ENCODE measurements around the gene ZDHHC3. TPM values are rescaled to one million over a fixed set of nuclear protein-coding genes. Genes with fewer than 3 reads are reported as not detected.

Gene ZDHHC3
- total and polyA plus RNA-seq, 12 donors = 19.0 to 52.2 (median 42.2) TPM

DNA sequence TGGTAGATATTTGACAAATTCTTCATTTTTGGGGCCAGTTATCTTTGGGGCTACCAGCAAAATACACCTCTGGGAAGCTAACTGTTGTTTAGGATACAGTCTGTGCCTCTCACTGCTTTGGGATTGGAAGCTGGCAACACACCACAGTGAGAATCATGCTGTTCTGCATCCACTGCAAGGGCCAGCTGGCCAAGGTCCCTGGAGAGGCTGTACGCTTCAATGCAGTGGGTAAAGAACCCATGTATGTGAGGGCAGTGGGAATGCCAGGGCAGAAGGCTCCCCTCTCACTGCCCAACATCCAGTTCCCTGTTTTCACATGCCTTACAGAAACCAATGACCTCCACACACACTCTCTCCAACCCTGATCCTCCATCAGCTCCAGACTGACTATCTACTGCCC, 20.1 kb downstream of the ZDHHC3 start:
- Histone ChIP-seq H3K4me3 (no peak overlapping the region), H3K27me3 (no peaks in the 10 kb centered on the region), H3K9me3 (no peaks in the 10 kb centered on the region), H3K4me1 (peaks cover 0 to 35% (median 8%) of the 10 kb centered on the region in 9 donors), H3K36me3 (peaks cover 0 to 58% (median 9%) of the 10 kb centered on the region in 9 donors), H3K27ac (no peak overlapping the region)
- peak in 3 of 8 donors; percentile 23 to 66 (median 31) for ATAC-seq
- TF ChIP-seq, protein P1, sequence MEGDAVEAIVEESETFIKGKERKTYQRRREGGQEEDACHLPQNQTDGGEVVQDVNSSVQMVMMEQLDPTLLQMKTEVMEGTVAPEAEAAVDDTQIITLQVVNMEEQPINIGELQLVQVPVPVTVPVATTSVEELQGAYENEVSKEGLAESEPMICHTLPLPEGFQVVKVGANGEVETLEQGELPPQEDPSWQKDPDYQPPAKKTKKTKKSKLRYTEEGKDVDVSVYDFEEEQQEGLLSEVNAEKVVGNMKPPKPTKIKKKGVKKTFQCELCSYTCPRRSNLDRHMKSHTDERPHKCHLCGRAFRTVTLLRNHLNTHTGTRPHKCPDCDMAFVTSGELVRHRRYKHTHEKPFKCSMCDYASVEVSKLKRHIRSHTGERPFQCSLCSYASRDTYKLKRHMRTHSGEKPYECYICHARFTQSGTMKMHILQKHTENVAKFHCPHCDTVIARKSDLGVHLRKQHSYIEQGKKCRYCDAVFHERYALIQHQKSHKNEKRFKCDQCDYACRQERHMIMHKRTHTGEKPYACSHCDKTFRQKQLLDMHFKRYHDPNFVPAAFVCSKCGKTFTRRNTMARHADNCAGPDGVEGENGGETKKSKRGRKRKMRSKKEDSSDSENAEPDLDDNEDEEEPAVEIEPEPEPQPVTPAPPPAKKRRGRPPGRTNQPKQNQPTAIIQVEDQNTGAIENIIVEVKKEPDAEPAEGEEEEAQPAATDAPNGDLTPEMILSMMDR (IDR thresholded peaks at IDR 0.05) = no peak
- WGBS, 2 donors = 80 to 88% methylated on average over 1 of the region's 1 CpG
- intact Hi-C loops (cut with DNase I) = no loop called here
- no peak for DNase-seq

DNA sequence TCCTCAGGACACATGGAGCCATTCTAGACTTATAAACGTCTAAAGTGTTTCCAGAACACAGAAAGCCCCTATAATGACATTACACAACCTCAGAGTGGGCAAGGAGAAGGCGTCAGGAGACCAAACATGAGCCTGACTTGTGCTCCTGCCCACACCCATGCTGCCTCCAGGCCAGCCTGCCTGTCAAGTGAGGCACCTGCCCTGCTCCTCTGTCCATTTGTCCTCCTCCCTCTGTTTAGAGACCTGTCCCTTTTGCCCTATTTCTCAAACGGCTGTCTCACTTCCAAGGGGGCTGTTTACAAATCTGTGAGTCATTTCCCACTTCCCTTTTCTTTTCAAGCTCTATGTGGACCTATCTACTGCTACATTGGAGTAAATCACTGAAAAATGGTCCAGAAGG, 21.0 kb downstream of the ZDHHC3 start:
- peaks cover 0 to 35% (median 8%) of the 10 kb centered on the region in 9 donors for H3K4me1 ChIP-seq
- H3K9me3 ChIP-seq = no peaks in the 10 kb centered on the region
- DNase-seq (no peak), ATAC-seq (peak in 1 of 8 donors; percentile 28)
- intact Hi-C loops (cut with DNase I) = no loop called here
- TF ChIP-seq, protein P1 (IDR thresholded peaks at IDR 0.05) = no peak
- H3K4me3 ChIP-seq = no peak overlapping the region
- H3K27ac ChIP-seq = peak overlapping the region in 1 of 10 donors; percentile 82
- peaks cover 0 to 58% (median 9%) of the 10 kb centered on the region in 9 donors for H3K36me3 ChIP-seq
- WGBS, 2 donors = 69 to 72% methylated on average over 3 of the region's 3 CpGs
- no peaks in the 10 kb centered on the region for H3K27me3 ChIP-seq

DNA sequence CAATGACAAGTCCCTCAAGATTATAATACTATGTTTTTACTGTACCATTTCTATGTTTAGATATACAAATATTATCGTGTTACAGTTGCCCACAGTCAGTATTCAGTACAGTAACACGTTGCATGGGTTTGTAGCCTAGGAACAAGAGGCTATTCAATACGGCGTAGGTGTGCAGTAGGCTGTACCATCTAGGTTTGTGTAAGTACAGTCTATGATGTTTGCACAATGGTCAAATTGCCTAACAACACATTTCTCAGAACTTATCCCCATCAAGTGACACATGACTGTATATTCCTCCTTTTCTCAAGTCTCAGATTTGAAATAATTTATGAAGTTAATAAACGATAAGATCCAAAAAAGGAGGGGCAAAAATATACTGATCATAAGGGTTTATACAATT, 21.7 kb downstream of the ZDHHC3 start:
- intact Hi-C loops (cut with DNase I) = no loop called here
- ATAC-seq (no peak), DNase-seq (no peak)
- peaks cover 0 to 33% (median 8%) of the 10 kb centered on the region in 9 donors for H3K4me1 ChIP-seq
- H3K36me3 ChIP-seq = peaks cover 0 to 54% (median 9%) of the 10 kb centered on the region in 9 donors
- no peaks in the 10 kb centered on the region for H3K27me3 ChIP-seq
- H3K9me3 ChIP-seq = no peaks in the 10 kb centered on the region
- TF ChIP-seq, protein P1 (IDR thresholded peaks at IDR 0.05) = no peak
- peak overlapping the region in 1 of 10 donors; percentile 82 for H3K27ac ChIP-seq
- 92 to 95% methylated on average over 5 of the region's 5 CpGs for WGBS, 2 donors
- no peak overlapping the region for H3K4me3 ChIP-seq

DNA sequence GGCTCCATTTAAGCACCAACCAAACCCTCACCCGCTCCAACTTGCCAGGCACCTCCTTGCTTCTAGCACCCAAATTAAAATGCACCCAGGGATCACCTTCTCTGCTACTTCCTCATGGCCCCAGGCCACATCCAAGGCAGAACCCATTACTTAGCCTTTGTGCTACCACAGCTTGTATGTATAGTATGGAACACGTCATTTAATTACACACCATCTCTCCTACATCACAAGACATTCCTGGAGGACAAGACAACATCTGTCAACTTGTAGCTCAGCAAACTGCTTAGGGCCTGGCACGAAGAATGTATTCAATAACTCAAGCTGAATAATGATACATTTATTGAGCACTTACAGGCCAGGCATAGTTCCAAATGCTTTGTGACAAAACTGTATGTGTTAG, 23.3 kb downstream of the ZDHHC3 start:
- TF ChIP-seq, protein P1 (IDR thresholded peaks at IDR 0.05) = no peak
- Histone ChIP-seq H3K36me3 (peaks cover 0 to 38% (median 4%) of the 10 kb centered on the region in 9 donors), H3K27ac (no peak overlapping the region), H3K27me3 (no peaks in the 10 kb centered on the region), H3K4me1 (peaks cover 0 to 31% (median 8%) of the 10 kb centered on the region in 9 donors), H3K9me3 (no peaks in the 10 kb centered on the region), H3K4me3 (no peak overlapping the region)
- intact Hi-C loops (cut with DNase I) = no loop called here
- ATAC-seq (no peak), DNase-seq (no peak)
- 98 to 99% methylated on average over 3 of the region's 3 CpGs for WGBS, 2 donors

All from heart right ventricle (tissue), 16 donors.